Body of pancreas (tissue), 4 donors: ENCODE measurements around the gene SMARCD3. TPM values are rescaled to one million over a fixed set of nuclear protein-coding genes. Genes with fewer than 3 reads are reported as not detected.

Experiments
- ATAC-seq: fragments of 150-250 bp; one replicate; pipeline ENCODE4 v1.9.1; 2016
- DNase-seq, 4 donors: peaks; one replicate each; pipeline ENCODE4 v3.0.0-alpha.2; 2019
- H3K27ac ChIP-seq, 4 donors: fragments of 200-600 bp; sonication (generic); 1 replicate in 3 of 4; 2 replicates in 1 of 4; pipeline versions ENCODE4 v1.5.1 to v1.6.1; 2016 to 2019; ENCODE audit warnings: mild to moderate bottlenecking in 1 of 4, mixed read lengths in 1 of 4, moderate library complexity in 1 of 4
- H3K27me3 ChIP-seq, 2 donors: fragments of 200-600 bp; sonication (generic); one replicate each; pipeline ENCODE4 v1.6.0; 2016; ENCODE audit warnings: mild to moderate bottlenecking in 1 of 2
- H3K36me3 ChIP-seq, 2 donors: fragments of 200-600 bp; sonication (generic); replicated peaks in 1 of 2; 2 replicates each; pipeline ENCODE4 v1.5.1; 2016; ENCODE audit warnings: low read depth in 2 of 2; ENCODE audit not compliant: insufficient read depth in 1 of 2
- H3K4me1 ChIP-seq: fragments of 200-600 bp; sonication (generic); one replicate; pipeline ENCODE4 v1.6.0; 2016
- H3K4me3 ChIP-seq, 2 donors: fragments of 200-600 bp; sonication (generic); 1 replicate in 1 of 2; 2 replicates in 1 of 2; pipeline ENCODE4 v1.5.1; 2016 to 2019
- H3K9me3 ChIP-seq, 3 donors: fragments of 200-600 bp; sonication (generic); 1 replicate in 2 of 3; 2 replicates in 1 of 3; pipeline ENCODE4 v1.5.1; 2016
- POLR2A ChIP-seq, 3 donors: fragments of 450-650 bp; IDR thresholded peaks; one replicate each; pipeline ENCODE4 v1.6.1; 2016; ENCODE audit warnings: antibody characterized with exemption in 3 of 3, mild to moderate bottlenecking in 2 of 3
- WGBS, 2 donors: methylation state at CpG; one replicate each; pipeline ENCODE4 v1.1.5; 2017; 5-methylcytosine and 5-hydroxymethylcytosine counted together
- intact Hi-C: fragments of 100-400 bp; cut with DNase I; formaldehyde crosslinking; loops from one replicate; pipeline ENCODE4 v1.15.1; 2023
- total RNA-seq, 2 donors: library from RNA; depleted of rRNA; stranded (reverse); fragments of >200 nt; gene quantifications; one replicate each; pipeline ENCODE4 v1.1.0, GENCODE V29; 2016
- TF ChIP-seq, protein P1 (sequence below), 7 experiments: fragments of 450-650 bp in 4 of 7; fragments of 200-600 bp in 3 of 7; sonication (generic) in 3 of 7; IDR thresholded peaks; one replicate each; pipeline ENCODE4 v1.5.1; 2016 to 2019; ENCODE audit warnings: antibody characterized with exemption in 7 of 7

SMARCD3 gene
- total RNA-seq, 2 donors from 2014 or later = 22.3 to 37.2 TPM

DNA sequence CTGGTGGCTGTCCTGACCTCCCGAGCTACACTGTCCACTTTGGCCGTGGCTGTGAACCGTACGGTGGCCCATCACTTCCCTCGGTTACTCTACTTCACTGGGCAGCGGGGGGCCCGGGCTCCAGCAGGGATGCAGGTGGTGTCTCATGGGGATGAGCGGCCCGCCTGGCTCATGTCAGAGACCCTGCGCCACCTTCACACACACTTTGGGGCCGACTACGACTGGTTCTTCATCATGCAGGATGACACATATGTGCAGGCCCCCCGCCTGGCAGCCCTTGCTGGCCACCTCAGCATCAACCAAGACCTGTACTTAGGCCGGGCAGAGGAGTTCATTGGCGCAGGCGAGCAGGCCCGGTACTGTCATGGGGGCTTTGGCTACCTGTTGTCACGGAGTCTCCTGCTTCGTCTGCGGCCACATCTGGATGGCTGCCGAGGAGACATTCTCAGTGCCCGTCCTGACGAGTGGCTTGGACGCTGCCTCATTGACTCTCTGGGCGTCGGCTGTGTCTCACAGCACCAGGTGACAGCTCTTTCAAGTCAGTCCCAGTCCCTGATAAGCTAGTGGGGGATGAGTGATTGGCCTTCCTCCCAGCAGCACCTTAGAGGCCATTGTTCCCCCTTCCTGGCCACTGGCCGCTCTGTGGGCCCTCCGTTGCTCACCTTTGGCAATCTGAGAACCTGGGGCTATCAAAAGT lies 13.3 kb downstream of the SMARCD3 start:
- DNase-seq (no peak), ATAC-seq (no peak)
- no peak for TF ChIP-seq POLR2A (IDR thresholded peaks at IDR 0.05)
- TF ChIP-seq, protein P1, sequence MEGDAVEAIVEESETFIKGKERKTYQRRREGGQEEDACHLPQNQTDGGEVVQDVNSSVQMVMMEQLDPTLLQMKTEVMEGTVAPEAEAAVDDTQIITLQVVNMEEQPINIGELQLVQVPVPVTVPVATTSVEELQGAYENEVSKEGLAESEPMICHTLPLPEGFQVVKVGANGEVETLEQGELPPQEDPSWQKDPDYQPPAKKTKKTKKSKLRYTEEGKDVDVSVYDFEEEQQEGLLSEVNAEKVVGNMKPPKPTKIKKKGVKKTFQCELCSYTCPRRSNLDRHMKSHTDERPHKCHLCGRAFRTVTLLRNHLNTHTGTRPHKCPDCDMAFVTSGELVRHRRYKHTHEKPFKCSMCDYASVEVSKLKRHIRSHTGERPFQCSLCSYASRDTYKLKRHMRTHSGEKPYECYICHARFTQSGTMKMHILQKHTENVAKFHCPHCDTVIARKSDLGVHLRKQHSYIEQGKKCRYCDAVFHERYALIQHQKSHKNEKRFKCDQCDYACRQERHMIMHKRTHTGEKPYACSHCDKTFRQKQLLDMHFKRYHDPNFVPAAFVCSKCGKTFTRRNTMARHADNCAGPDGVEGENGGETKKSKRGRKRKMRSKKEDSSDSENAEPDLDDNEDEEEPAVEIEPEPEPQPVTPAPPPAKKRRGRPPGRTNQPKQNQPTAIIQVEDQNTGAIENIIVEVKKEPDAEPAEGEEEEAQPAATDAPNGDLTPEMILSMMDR (IDR thresholded peaks at IDR 0.05) = no peak
- peaks cover 21% of the 10 kb centered on the region for H3K4me1 ChIP-seq
- H3K27me3 ChIP-seq = no peaks in the 10 kb centered on the region
- WGBS, 2 donors = 85 to 92% methylated on average over 5 to 26 of the region's 28 CpGs
- no peak overlapping the region for H3K4me3 ChIP-seq
- H3K27ac ChIP-seq = no peak overlapping the region
- no peaks in the 10 kb centered on the region for H3K9me3 ChIP-seq
- intact Hi-C loops = no loop called here
- H3K36me3 ChIP-seq = peaks cover 0 to 17% of the 10 kb centered on the region in 2 donors

DNA sequence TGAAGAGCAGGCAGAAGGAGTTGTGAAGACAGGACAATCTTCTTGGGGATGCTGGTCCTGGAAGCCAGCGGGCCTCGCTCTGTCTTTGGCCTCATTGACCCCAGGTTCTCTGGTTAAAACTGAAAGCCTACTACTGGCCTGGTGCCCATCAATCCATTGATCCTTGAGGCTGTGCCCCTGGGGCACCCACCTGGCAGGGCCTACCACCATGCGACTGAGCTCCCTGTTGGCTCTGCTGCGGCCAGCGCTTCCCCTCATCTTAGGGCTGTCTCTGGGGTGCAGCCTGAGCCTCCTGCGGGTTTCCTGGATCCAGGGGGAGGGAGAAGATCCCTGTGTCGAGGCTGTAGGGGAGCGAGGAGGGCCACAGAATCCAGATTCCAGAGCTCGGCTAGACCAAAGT lies 14.7 kb downstream of the SMARCD3 start:
- H3K9me3 ChIP-seq = no peaks in the 10 kb centered on the region
- no peak overlapping the region for H3K27ac ChIP-seq
- peaks cover 0 to 11% of the 10 kb centered on the region in 2 donors for H3K36me3 ChIP-seq
- intact Hi-C loops = no loop called here
- peaks cover 21% of the 10 kb centered on the region for H3K4me1 ChIP-seq
- no peak for ATAC-seq
- no peak for TF ChIP-seq POLR2A (IDR thresholded peaks at IDR 0.05)
- TF ChIP-seq, protein P1 (IDR thresholded peaks at IDR 0.05) = no peak
- H3K27me3 ChIP-seq = no peaks in the 10 kb centered on the region
- no peak overlapping the region for H3K4me3 ChIP-seq
- no peak for DNase-seq
- 44 to 60% methylated on average over 9 of the region's 9 CpGs for WGBS, 2 donors

DNA sequence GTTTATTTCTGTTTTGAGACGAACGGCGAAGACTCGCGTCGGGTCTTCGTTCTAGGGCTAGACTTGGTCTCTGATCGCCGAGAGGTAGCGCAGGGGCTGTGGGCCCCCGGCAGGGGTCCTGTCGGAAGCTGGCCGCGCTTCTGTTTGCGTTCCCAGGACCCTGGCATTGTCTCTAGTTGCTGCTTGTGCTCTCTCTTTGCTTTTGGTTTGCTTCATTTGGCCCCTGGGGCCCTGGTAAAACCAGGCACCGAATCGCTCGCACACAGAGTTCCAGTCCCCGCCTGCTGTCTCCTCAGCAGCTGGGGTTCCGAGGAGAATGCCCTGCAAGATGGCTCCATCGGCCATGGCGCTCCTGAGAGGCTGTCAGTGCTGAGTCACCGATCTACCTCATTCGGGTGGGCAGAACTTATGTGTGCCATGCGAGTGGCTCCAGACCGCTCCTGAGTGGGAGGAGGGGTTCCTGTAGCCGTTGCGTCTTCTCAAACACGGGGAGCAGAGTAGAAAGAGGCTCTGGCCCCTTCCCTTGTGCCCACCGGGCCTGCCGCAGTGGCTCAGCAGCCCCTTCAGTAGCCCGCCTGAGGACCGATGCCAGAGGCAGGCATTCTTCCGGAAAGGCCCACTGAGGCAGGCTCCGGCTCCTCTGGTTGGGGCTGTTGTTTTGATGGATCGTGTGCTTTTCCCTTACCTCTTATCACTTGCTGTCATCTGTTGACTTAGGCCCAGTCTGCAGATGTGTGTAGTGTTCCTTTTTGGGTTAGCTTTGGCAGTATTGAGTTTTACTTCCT lies 15.4 kb downstream of the SMARCD3 start:
- DNase-seq = peak; percentile 48 to 70 (median 56)
- TF ChIP-seq POLR2A (IDR thresholded peaks at IDR 0.05) = no peak
- TF ChIP-seq, protein P1 (IDR thresholded peaks at IDR 0.05) = no peak

DNA sequence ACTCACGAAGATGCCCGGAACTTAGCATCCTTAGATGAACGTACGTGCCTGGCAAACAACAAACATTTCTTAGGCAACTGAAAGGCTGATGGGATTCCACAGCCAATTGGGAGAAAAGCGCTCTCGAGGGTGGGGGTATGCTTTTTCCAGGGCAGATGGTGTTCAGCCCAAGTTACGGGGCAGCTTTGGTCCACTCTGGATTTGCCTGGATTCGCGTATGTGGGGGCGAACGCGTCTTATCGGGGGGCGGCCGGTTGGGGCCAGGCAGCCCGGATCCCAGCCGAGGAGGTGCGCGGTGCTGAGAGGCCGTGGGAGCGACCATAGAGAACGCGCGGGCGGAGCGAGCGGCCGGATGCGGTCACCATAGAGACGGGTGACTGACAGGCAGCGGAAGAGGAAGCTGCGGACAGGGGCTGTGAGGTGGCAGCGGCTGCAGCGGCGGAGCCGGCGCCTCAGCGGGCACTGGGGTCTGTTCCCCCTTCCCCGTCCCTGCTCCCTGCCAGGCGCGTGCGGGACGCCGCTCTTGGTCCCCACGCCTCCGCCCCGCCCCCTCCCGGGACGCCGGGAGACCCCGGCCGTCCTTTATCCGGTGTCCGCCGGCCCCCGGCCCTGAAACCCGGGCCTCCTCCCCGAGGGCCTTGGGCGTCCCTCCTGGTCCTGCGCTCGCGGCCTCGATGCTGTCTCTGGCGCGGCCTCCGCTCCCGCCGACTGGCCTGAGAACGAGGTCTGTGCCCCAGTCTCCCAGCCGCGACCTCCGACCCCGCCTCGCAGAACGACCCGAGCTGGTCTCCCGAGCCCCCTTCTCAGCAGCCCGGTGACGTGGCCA lies 16.2 kb downstream of the SMARCD3 start, which contains the start of gene CHPF2:
TSS of gene CHPF2 (plus strand) at position 393 of the 826 bp plus-strand sequence. CDS start 1,529 bp downstream, outside the sequence.
- Histone ChIP-seq H3K4me3 (peak within 1 kb of the TSS; percentile 94 to 100), H3K27me3 (no peaks in the 10 kb centered on the region), H3K4me1 (peaks cover 29% of the 10 kb centered on the region), H3K36me3 (peaks cover 0 to 8% of the 10 kb centered on the region in 2 donors), H3K9me3 (no peaks in the 10 kb centered on the region), H3K27ac (peak within 1 kb of the TSS; percentile 49 to 90 (median 77))
- intact Hi-C loops = no loop called here
- TF ChIP-seq POLR2A (IDR thresholded peaks at IDR 0.05) = peak; percentile 71 to 91 (median 85)
- TF ChIP-seq, protein P1 (IDR thresholded peaks at IDR 0.05) = no peak
- 1% methylated on average over 29 to 72 of the region's 79 CpGs for WGBS, 2 donors
- DNase-seq = peak; percentile 91 to 94 (median 92)
- ATAC-seq = peak; percentile 93

More for the DNA sequence above, 15.4 kb downstream of the SMARCD3 start:
- H3K4me3 ChIP-seq = peak overlapping the region; percentile 94 to 100
- H3K9me3 ChIP-seq = no peaks in the 10 kb centered on the region
- H3K36me3 ChIP-seq = peaks cover 0 to 10% of the 10 kb centered on the region in 2 donors
- peak overlapping the region in 3 of 4 donors; percentile 76 to 90 (median 78) for H3K27ac ChIP-seq
- intact Hi-C loops = no loop called here
- peaks cover 24% of the 10 kb centered on the region for H3K4me1 ChIP-seq
- H3K27me3 ChIP-seq = no peaks in the 10 kb centered on the region
- peak; percentile 45 for ATAC-seq
- 0 to 2% methylated on average over 8 to 36 of the region's 36 CpGs for WGBS, 2 donors
